Karpas-422 (cell line): ENCODE measurements around the gene DNAH9. TPM values are rescaled to one million over a fixed set of nuclear protein-coding genes. Genes with fewer than 3 reads are reported as not detected.

Experiments
- DNase-seq: peaks from one replicate; pipeline ENCODE4 v3.0.0-alpha.2; 2015
- H2AFZ ChIP-seq: fragments of 200-600 bp; sonication (generic); 2 replicates; pipeline ENCODE4 v1.6.1; 2014; ENCODE audit warnings: antibody characterized with exemption, low read length, mixed read lengths
- H3K27ac ChIP-seq: fragments of 200-600 bp; sonication (generic); 2 replicates; pipeline ENCODE4 v1.5.1; 2014; ENCODE audit warnings: mild to moderate bottlenecking, low read length, moderate library complexity
- H3K27me3 ChIP-seq: fragments of 200-600 bp; sonication (generic); 2 replicates; pipeline ENCODE4 v1.6.1; 2014; ENCODE audit warnings: low read length, mixed read lengths
- H3K36me3 ChIP-seq: fragments of 200-600 bp; sonication (generic); 2 replicates; pipeline ENCODE4 v1.6.1; 2014; ENCODE audit warnings: low read length, mixed read lengths; ENCODE audit not compliant: insufficient read depth
- H3K4me1 ChIP-seq: fragments of 200-600 bp; sonication (generic); 2 replicates; pipeline ENCODE4 v1.6.1; 2014; ENCODE audit warnings: mild to moderate bottlenecking, low read length, mixed read lengths
- H3K4me2 ChIP-seq: fragments of 200-600 bp; sonication (generic); 2 replicates; pipeline ENCODE4 v1.6.1; 2014; ENCODE audit warnings: low read length, low read depth, mild to moderate bottlenecking; ENCODE audit not compliant: poor library complexity, severe bottlenecking
- H3K4me3 ChIP-seq: fragments of 200-600 bp; sonication (generic); 2 replicates; pipeline ENCODE4 v1.5.1; 2014; ENCODE audit warnings: mild to moderate bottlenecking, antibody characterized with exemption, low read length, mixed read lengths
- H3K79me2 ChIP-seq: fragments of 200-600 bp; sonication (generic); 2 replicates; pipeline ENCODE4 v1.6.1; 2014; ENCODE audit warnings: mild to moderate bottlenecking, low read length, mixed read lengths
- H3K9ac ChIP-seq: fragments of 200-600 bp; sonication (generic); 2 replicates; pipeline ENCODE4 v1.6.0; 2014; ENCODE audit warnings: low read length
- H3K9me2 ChIP-seq: fragments of 200-600 bp; sonication (generic), shearing (Covaris generic); replicated peaks from 2 replicates; pipeline ENCODE4 v1.6.0; 2014; ENCODE audit warnings: mild to moderate bottlenecking, low read length, moderate library complexity; ENCODE audit not compliant: insufficient read depth
- H3K9me3 ChIP-seq: fragments of 300-700, 200-600 bp; sonication (generic); 2 replicates; pipeline ENCODE4 v1.6.1; 2014; ENCODE audit warnings: low read length, mixed read lengths
- H4K20me1 ChIP-seq: fragments of 200-600 bp; sonication (generic); 2 replicates; pipeline ENCODE4 v1.6.1; 2014; ENCODE audit warnings: mild to moderate bottlenecking, antibody characterized with exemption, low read length, low read depth; ENCODE audit not compliant: insufficient read depth
- total RNA-seq: library from RNA; depleted of rRNA; stranded (reverse); fragments of >200 nt; shearing (Covaris generic); gene quantifications from 2 replicates; pipeline ENCODE4 v1.2.3, GENCODE V29; 2014; ENCODE audit warnings: low replicate concordance

DNAH9 gene
- total RNA-seq, 1 experiment from 2014 or later, result not detected

- Histone ChIP-seq H3K79me2 (no peaks in the 10 kb centered on the region), H4K20me1 (no peaks in the 10 kb centered on the region), H3K9me2 (no peaks in the 10 kb centered on the region), H3K9me3 (no peaks in the 10 kb centered on the region), H3K4me3 (no peak overlapping the region), H3K4me1 (no peaks in the 10 kb centered on the region), H3K27ac (no peak overlapping the region), H2AFZ (no peak overlapping the region), H3K36me3 (no peaks in the 10 kb centered on the region), H3K9ac (no peak overlapping the region), H3K4me2 (no peak overlapping the region), H3K27me3 (no peaks in the 10 kb centered on the region)
- no peak for DNase-seq
Measured at GRCh38 chr17:11871773-11872172, 273.5 kb downstream of the DNAH9 start.

- no peak overlapping the region for H3K27ac ChIP-seq
- no peaks in the 10 kb centered on the region for H3K36me3 ChIP-seq
- no peak overlapping the region for H3K4me3 ChIP-seq
- no peak overlapping the region for H3K9ac ChIP-seq
- no peaks in the 10 kb centered on the region for H3K9me2 ChIP-seq
- H3K27me3 ChIP-seq, result no peaks in the 10 kb centered on the region
- no peak overlapping the region for H3K4me2 ChIP-seq
- no peaks in the 10 kb centered on the region for H3K79me2 ChIP-seq
- H3K9me3 ChIP-seq, result no peaks in the 10 kb centered on the region
- H2AFZ ChIP-seq, result no peak overlapping the region
- no peak for DNase-seq
- no peaks in the 10 kb centered on the region for H4K20me1 ChIP-seq
- H3K4me1 ChIP-seq, result no peaks in the 10 kb centered on the region
Measured at GRCh38 chr17:11874756-11875155, 276.5 kb downstream of the DNAH9 start.

GRCh38 chr17:11880714-11881113 lies 282.4 kb downstream of the DNAH9 start:
- peak; percentile 71 for DNase-seq
- Histone ChIP-seq H3K9ac (no peak overlapping the region), H2AFZ (no peak overlapping the region)

GRCh38 chr17:11882716-11883115 lies 284.4 kb downstream of the DNAH9 start:
- no peak overlapping the region for H3K4me3 ChIP-seq
- no peak overlapping the region for H3K9ac ChIP-seq
- DNase-seq, result no peak
- H3K27me3 ChIP-seq, result no peaks in the 10 kb centered on the region
- no peaks in the 10 kb centered on the region for H3K4me1 ChIP-seq
- H3K9me2 ChIP-seq, result no peaks in the 10 kb centered on the region
- H3K27ac ChIP-seq, result no peak overlapping the region
- no peaks in the 10 kb centered on the region for H3K79me2 ChIP-seq
- no peak overlapping the region for H3K4me2 ChIP-seq
- no peak overlapping the region for H2AFZ ChIP-seq
- H4K20me1 ChIP-seq, result no peaks in the 10 kb centered on the region
- H3K36me3 ChIP-seq, result no peaks in the 10 kb centered on the region
- H3K9me3 ChIP-seq, result no peaks in the 10 kb centered on the region

More at GRCh38 chr17:11880714-11881113, 282.4 kb downstream of the DNAH9 start:
- Histone ChIP-seq H3K27me3 (no peaks in the 10 kb centered on the region), H3K27ac (no peak overlapping the region), H4K20me1 (no peaks in the 10 kb centered on the region), H3K4me2 (no peak overlapping the region), H3K9me2 (no peaks in the 10 kb centered on the region), H3K9me3 (no peaks in the 10 kb centered on the region), H3K36me3 (no peaks in the 10 kb centered on the region), H3K4me3 (no peak overlapping the region), H3K4me1 (no peaks in the 10 kb centered on the region), H3K79me2 (no peaks in the 10 kb centered on the region)

- no peaks in the 10 kb centered on the region for H3K9me3 ChIP-seq
- no peaks in the 10 kb centered on the region for H3K9me2 ChIP-seq
- no peak overlapping the region for H3K9ac ChIP-seq
- H3K79me2 ChIP-seq, result no peaks in the 10 kb centered on the region
- no peak overlapping the region for H3K27ac ChIP-seq
- no peaks in the 10 kb centered on the region for H4K20me1 ChIP-seq
- no peak overlapping the region for H3K4me2 ChIP-seq
- no peaks in the 10 kb centered on the region for H3K27me3 ChIP-seq
- no peak overlapping the region for H3K4me3 ChIP-seq
- no peak for DNase-seq
- H3K4me1 ChIP-seq, result no peaks in the 10 kb centered on the region
- H2AFZ ChIP-seq, result no peak overlapping the region
- H3K36me3 ChIP-seq, result no peaks in the 10 kb centered on the region
Measured at GRCh38 chr17:11885051-11885450, 286.8 kb downstream of the DNAH9 start.

GRCh38 chr17:11889266-11889665 lies 291.0 kb downstream of the DNAH9 start:
- H3K4me3 ChIP-seq, result no peak overlapping the region
- no peaks in the 10 kb centered on the region for H3K27me3 ChIP-seq
- no peaks in the 10 kb centered on the region for H4K20me1 ChIP-seq
- no peaks in the 10 kb centered on the region for H3K9me2 ChIP-seq
- no peaks in the 10 kb centered on the region for H3K36me3 ChIP-seq
- no peaks in the 10 kb centered on the region for H3K79me2 ChIP-seq
- no peak overlapping the region for H2AFZ ChIP-seq
- H3K4me1 ChIP-seq, result no peaks in the 10 kb centered on the region
- no peak overlapping the region for H3K9ac ChIP-seq
- DNase-seq, result no peak
- H3K4me2 ChIP-seq, result no peak overlapping the region
- no peaks in the 10 kb centered on the region for H3K9me3 ChIP-seq
- H3K27ac ChIP-seq, result no peak overlapping the region

GRCh38 chr17:11893862-11894261 lies 295.6 kb downstream of the DNAH9 start:
- Histone ChIP-seq H2AFZ (no peak overlapping the region), H3K27me3 (no peaks in the 10 kb centered on the region), H3K4me2 (no peak overlapping the region), H3K27ac (no peak overlapping the region), H3K9ac (no peak overlapping the region), H3K9me2 (no peaks in the 10 kb centered on the region), H3K9me3 (no peaks in the 10 kb centered on the region), H3K4me1 (no peaks in the 10 kb centered on the region), H3K4me3 (no peak overlapping the region), H3K79me2 (no peaks in the 10 kb centered on the region), H4K20me1 (no peaks in the 10 kb centered on the region), H3K36me3 (no peaks in the 10 kb centered on the region)
- no peak for DNase-seq

GRCh38 chr17:11896199-11896598 lies 297.9 kb downstream of the DNAH9 start:
- H3K4me3 ChIP-seq, result no peak overlapping the region
- no peaks in the 10 kb centered on the region for H3K4me1 ChIP-seq
- H3K79me2 ChIP-seq, result no peaks in the 10 kb centered on the region
- H3K9ac ChIP-seq, result no peak overlapping the region
- no peaks in the 10 kb centered on the region for H4K20me1 ChIP-seq
- no peak overlapping the region for H3K27ac ChIP-seq
- no peaks in the 10 kb centered on the region for H3K9me3 ChIP-seq
- no peaks in the 10 kb centered on the region for H3K9me2 ChIP-seq
- no peak for DNase-seq
- H3K4me2 ChIP-seq, result no peak overlapping the region
- no peaks in the 10 kb centered on the region for H3K27me3 ChIP-seq
- H2AFZ ChIP-seq, result no peak overlapping the region
- H3K36me3 ChIP-seq, result no peaks in the 10 kb centered on the region
